ENCODE results near the gene RXRA.
A peak's percentile ranks its signal among the peaks of the same experiment; 100 is the strongest.

The RXRA gene

DNA sequence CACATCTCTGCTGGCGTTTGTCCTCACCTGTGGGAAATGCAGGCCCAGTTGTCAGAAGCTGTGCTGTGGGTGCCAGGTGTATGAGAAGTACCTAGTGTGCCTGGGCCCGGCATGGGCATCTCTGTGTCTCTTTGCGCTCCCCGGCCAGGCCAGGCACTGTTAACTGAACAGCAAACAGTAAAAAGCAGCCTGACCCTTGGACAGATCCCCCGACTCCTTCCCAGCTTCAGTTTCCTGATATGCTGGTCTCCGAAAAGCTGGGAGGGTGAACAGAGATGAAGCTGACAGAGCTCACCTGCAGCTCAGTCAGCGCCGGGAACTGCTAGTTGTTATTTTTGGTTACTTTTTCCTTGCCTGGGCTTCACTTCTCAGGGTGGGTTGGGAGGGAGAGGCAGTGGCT lies 28.9 kb downstream of the RXRA start:
- DNase-seq (ENCODE audit: low read depth in 2 of 2): no peak
- no peak for TF ChIP-seq CTCF (IDR thresholded peaks at IDR 0.05; ENCODE audit: low read depth, low read length)
- no peak overlapping the region for H3K4me3 ChIP-seq (replicated peaks in 1 of 2; ENCODE audit: low read depth in 2 of 2, low read length in 2 of 2)

DNA sequence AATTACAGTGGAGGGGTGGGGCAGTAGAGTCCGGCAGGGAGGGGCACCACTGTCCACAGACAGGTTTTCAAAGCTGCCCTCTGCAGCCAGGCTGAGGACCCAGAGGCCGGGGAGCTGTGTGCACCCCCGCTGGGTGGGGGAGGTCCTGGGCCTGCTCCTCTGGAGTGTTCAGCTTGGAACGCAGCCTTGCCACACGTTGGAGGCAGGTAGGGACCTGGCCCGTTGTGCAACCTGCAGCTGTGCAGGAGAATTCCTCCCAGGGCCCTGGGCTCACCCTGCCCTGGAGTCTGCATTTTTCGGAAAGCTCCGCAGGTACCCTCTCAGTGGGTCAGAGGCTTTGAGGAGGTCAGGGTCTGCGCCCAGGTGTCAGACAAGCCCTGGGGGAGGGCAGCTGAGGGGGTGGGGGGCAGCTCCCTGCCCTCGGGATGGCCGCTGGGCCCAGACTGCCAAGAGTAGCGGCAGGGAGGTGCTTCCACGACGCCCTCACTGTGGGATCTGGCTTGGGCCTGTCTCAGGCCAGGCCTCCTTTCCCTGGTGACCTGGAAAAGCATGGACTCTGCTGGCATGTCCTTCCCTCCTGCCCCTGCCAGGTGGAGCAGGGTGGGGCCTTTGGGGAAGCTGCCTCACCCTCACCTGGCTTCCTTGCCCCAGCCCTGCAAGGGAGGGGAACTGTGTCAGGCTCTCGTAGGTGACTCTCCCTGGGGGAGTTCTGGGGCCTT lies 29.5 kb downstream of the RXRA start:
- no peak overlapping the region for H3K4me3 ChIP-seq (replicated peaks in 1 of 2; ENCODE audit: low read depth in 2 of 2, low read length in 2 of 2)
- DNase-seq (ENCODE audit: low read depth in 2 of 2): no peak
- TF ChIP-seq CTCF (IDR thresholded peaks at IDR 0.05; ENCODE audit: low read depth, low read length): no peak

GRCh38 chr9:134356496-134357470 lies 30.5 kb downstream of the RXRA start:
- DNase-seq (ENCODE audit: low read depth in 2 of 2): peak in 1 of 2 donors; percentile 54
- H3K4me3 ChIP-seq (replicated peaks in 1 of 2; ENCODE audit: low read depth in 2 of 2, low read length in 2 of 2): no peak overlapping the region
- TF ChIP-seq CTCF (IDR thresholded peaks at IDR 0.05; ENCODE audit: low read depth, low read length): no peak

GRCh38 chr9:134357631-134358025 lies 31.4 kb downstream of the RXRA start:
- no peak for DNase-seq (ENCODE audit: low read depth in 2 of 2)
- TF ChIP-seq CTCF (IDR thresholded peaks at IDR 0.05; ENCODE audit: low read depth, low read length): no peak
- no peak overlapping the region for H3K4me3 ChIP-seq (replicated peaks in 1 of 2; ENCODE audit: low read depth in 2 of 2, low read length in 2 of 2)

DNA sequence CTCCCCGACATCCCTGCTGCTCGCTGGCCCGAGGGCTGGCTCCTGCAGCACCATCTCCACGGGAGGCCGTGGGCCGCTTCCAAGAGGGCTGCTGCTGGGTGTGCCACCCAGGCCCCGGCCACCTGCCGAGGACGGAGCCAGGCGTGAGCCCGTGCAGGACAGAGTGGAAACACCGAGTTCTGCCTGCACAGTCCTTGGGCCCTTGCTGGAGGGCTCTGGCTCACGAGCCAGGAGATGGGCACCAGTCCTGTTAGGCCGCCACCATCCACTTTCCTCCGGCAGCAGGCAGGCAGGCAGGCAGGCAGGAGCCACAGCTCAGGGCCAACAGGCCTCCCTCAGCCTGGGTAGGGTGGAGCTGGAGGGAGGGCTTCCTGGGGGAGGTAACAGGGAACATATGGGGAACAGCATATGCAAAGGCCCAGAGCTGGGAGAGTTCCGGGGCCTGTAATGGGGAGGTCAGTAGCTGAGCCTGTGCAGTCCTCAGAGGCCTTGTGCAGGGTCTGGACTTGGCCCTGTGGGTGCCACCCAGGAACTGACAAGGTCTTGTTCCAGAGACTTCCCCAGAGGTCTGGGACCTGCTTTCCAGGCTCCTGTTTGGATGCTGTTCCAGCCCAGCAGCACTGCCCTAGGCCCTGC lies 31.9 kb downstream of the RXRA start:
- no peak for DNase-seq (ENCODE audit: low read depth in 2 of 2)
- no peak for TF ChIP-seq CTCF (IDR thresholded peaks at IDR 0.05; ENCODE audit: low read depth, low read length)
- no peak overlapping the region for H3K4me3 ChIP-seq (replicated peaks in 1 of 2; ENCODE audit: low read depth in 2 of 2, low read length in 2 of 2)

GRCh38 chr9:134358662-134359319 lies 32.5 kb downstream of the RXRA start:
- no peak overlapping the region for H3K4me3 ChIP-seq (replicated peaks in 1 of 2; ENCODE audit: low read depth in 2 of 2, low read length in 2 of 2)
- no peak for TF ChIP-seq CTCF (IDR thresholded peaks at IDR 0.05; ENCODE audit: low read depth, low read length)
- peak in 1 of 2 donors; percentile 59 for DNase-seq (ENCODE audit: low read depth in 2 of 2)

All from cardiac fibroblast (primary cell).